ENCODE data around the gene RAPGEF4. TPM values are rescaled to one million over a fixed set of nuclear protein-coding genes. Genes with fewer than 3 reads are reported as not detected.
"Not testable (repeated sequence)": the region's sequence is repeated elsewhere in the genome, so short reads cannot be mapped to it uniquely, and the experiment has no call there.

Gene RAPGEF4
- total and polyA plus RNA-seq, 4 donors, result 0.46 to 22.8 (median 3.9) TPM

DNA sequence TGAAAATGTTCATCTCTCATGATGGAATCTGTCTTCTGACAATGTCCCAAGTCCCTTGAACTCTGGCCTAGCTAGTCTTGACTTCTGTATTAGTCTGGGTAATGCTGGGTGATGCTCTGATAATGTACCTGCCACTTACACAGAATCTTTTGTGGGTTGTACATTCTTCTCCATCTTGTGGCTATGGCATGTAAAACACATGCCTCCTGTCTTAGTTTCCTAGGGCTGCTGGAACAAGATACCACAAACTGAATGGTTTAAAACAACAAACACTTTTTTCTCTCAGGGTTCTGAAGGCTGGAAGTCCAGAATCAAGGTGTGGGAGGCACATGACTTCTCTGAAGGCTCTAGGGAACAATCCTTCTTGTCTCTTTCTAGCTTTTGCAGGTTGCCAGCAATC is 57.1 kb downstream of the RAPGEF4 start:
- H3K4me1 ChIP-seq (ENCODE audit: control insufficient read depth in 1 of 2, insufficient read depth in 2 of 2, low read length in 2 of 2), result no peaks in the 10 kb centered on the region
- H3K4me3 ChIP-seq (ENCODE audit: low read length in 2 of 2), result no peak overlapping the region
- no peak overlapping the region for H3K27ac ChIP-seq (ENCODE audit: low read depth in 1 of 2, low read length in 2 of 2)
- ATAC-seq (ENCODE audit: low FRiP score) (no peak), DNase-seq (no peak)
- intact Hi-C loops (cut with DNase I), result no loop called here
- no peaks in the 10 kb centered on the region for H3K36me3 ChIP-seq (ENCODE audit: control insufficient read depth in 1 of 2, insufficient read depth in 2 of 2, low read length in 1 of 2)
- H3K9me3 ChIP-seq (ENCODE audit: control insufficient read depth, low read length), result no peaks in the 10 kb centered on the region
- H3K27me3 ChIP-seq (ENCODE audit: control insufficient read depth in 1 of 2, insufficient read depth in 2 of 2, low read length in 1 of 2), result no peaks in the 10 kb centered on the region

DNA sequence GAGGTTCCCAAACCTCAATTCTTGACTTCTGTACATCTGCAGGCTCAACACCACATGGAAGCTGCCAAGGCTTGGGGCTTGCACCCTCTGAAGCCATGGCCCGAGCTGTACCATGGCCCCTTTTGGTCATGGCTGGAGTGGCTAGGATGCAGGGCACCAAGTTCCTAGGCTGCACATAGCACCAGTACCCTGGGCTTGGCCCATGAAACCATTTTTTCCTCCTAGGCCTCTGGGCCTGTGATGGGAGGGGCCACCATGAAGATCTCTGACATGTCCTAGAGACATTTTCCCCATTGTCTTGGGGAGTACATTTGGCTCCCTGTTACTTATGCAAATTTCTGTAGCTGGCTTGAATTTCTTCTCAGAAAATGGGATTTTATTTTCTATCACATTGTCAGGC is 67.7 kb downstream of the RAPGEF4 start:
- H3K9me3 ChIP-seq (ENCODE audit: control insufficient read depth, low read length); H3K4me3 ChIP-seq (ENCODE audit: low read length in 2 of 2); H3K27me3 ChIP-seq (ENCODE audit: control insufficient read depth in 1 of 2, insufficient read depth in 2 of 2, low read length in 1 of 2); H3K36me3 ChIP-seq (ENCODE audit: control insufficient read depth in 1 of 2, insufficient read depth in 2 of 2, low read length in 1 of 2); H3K4me1 ChIP-seq (ENCODE audit: control insufficient read depth in 1 of 2, insufficient read depth in 2 of 2, low read length in 2 of 2); DNase-seq; ATAC-seq (ENCODE audit: low FRiP score); H3K27ac ChIP-seq (ENCODE audit: low read depth in 1 of 2, low read length in 2 of 2): not testable (repeated sequence)
- 86 to 88% methylated on average over 1 of the region's 1 CpG for WGBS, 2 donors
- intact Hi-C loops (cut with DNase I), result loop anchor here in 1 of 2 donors (10.0 kb wide), 1 partner anchor 221 kb away; no protein-coding TSS in a partner anchor

DNA sequence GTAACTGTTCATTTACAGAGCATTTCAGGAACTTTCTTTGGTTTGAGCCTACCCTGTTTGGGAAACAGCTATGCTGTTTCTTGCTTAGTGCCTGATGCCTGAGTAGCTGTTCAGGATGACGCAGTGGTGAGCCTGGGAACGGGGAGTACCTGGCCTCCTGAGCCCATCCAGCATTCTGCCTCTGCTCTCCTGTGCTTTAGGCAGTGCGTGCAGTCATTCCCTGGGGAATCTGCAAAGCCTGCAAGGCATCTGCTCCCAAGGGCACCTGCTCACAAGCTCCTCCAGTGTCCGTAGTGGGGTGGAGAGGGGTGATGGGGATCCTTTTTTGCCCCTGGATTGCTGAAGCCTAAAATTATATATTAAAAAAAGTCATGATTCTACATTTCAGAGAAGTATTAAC is 68.8 kb downstream of the RAPGEF4 start:
- Histone ChIP-seq H3K4me3 (ENCODE audit: low read length in 2 of 2) (no peak overlapping the region), H3K27ac (ENCODE audit: low read depth in 1 of 2, low read length in 2 of 2) (no peak overlapping the region), H3K4me1 (ENCODE audit: control insufficient read depth in 1 of 2, insufficient read depth in 2 of 2, low read length in 2 of 2) (no peaks in the 10 kb centered on the region), H3K36me3 (ENCODE audit: control insufficient read depth in 1 of 2, insufficient read depth in 2 of 2, low read length in 1 of 2) (no peaks in the 10 kb centered on the region), H3K27me3 (ENCODE audit: control insufficient read depth in 1 of 2, insufficient read depth in 2 of 2, low read length in 1 of 2) (no peaks in the 10 kb centered on the region), H3K9me3 (ENCODE audit: control insufficient read depth, low read length) (peaks cover 1% of the 10 kb centered on the region)
- intact Hi-C loops (cut with DNase I), result loop anchor here in 1 of 2 donors (10.0 kb wide), 1 partner anchor 220 kb away; no protein-coding TSS in a partner anchor
- 71 to 75% methylated on average over 4 of the region's 4 CpGs for WGBS, 2 donors
- no peak for DNase-seq
- no peak for ATAC-seq (ENCODE audit: low FRiP score)

DNA sequence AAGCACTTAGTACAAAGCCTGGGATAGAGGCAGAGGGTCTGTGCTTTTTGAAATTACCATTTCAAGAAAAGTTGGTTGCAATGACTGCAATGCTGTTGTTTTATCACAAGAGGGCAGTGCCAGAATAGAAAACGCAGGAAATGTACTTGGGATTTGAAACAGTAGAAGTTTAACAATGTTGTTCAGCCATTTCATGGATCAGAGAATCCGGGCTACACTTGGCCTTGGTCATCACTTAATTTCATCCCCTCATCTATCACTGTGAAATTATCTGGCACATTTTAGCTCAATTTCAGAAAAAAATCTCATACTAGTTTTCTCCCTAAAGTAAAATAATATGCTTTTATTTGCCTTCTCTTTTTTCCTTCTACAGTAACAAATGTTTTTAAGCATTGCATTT is 70.8 kb downstream of the RAPGEF4 start:
- intact Hi-C loops (cut with DNase I), result loop anchor here (2.0 to 10.0 kb wide), 3 partner anchors 126 to 218 kb away; no protein-coding TSS in a partner anchor
- Histone ChIP-seq H3K4me3 (ENCODE audit: low read length in 2 of 2) (no peak overlapping the region), H3K36me3 (ENCODE audit: control insufficient read depth in 1 of 2, insufficient read depth in 2 of 2, low read length in 1 of 2) (no peaks in the 10 kb centered on the region), H3K9me3 (ENCODE audit: control insufficient read depth, low read length) (peaks cover 1% of the 10 kb centered on the region), H3K4me1 (ENCODE audit: control insufficient read depth in 1 of 2, insufficient read depth in 2 of 2, low read length in 2 of 2) (no peaks in the 10 kb centered on the region), H3K27me3 (ENCODE audit: control insufficient read depth in 1 of 2, insufficient read depth in 2 of 2, low read length in 1 of 2) (no peaks in the 10 kb centered on the region), H3K27ac (ENCODE audit: low read depth in 1 of 2, low read length in 2 of 2) (no peak overlapping the region)
- 0 to 2% methylated on average over 2 of the region's 2 CpGs for whole genome bisulfite sequencing, 2 donors
- DNase-seq (no peak), ATAC-seq (ENCODE audit: low FRiP score) (peak; percentile 74)

DNA sequence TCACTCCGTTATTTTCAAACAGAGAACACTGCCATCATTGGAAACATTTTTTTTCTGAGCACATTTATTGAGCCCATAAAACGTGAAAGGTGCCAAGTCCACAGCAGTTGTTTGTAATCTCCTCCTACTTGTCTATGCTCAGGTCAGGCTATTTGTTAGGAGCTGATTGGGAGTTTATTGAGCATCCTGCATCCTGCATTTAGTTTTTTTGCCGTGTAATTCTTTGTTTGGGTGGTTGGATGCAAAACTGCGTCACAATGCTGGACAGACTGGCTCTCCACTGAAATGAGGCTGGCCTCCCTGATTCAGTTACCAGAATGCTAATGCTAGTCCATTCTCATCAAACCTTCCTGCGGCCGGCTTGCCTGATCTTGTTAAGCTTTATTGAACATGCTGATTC is 71.4 kb downstream of the RAPGEF4 start:
- DNase-seq, result no peak

DNA sequence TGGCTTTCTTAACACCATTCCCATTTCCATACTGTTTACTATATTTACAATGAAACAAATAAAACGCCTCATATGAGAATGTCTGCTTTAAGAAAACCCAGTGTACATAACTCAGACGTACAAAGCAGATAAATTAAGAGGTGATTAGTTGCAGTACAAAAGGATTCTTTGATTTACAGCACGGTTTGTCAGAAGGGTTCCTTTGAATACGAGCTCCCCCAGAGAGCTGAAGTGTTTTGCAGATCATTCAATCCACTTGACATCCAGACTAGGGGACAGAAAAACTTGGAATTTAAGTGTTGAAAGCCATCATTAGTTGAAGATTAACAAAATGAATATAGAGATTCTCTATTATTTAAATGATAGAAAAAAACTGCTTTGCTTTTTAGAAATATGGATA is 72.5 kb downstream of the RAPGEF4 start:
- Histone ChIP-seq H3K9me3 (ENCODE audit: control insufficient read depth, low read length) (peaks cover 1% of the 10 kb centered on the region), H3K4me3 (ENCODE audit: low read length in 2 of 2) (no peak overlapping the region), H3K27me3 (ENCODE audit: control insufficient read depth in 1 of 2, insufficient read depth in 2 of 2, low read length in 1 of 2) (no peaks in the 10 kb centered on the region), H3K27ac (ENCODE audit: low read depth in 1 of 2, low read length in 2 of 2) (no peak overlapping the region), H3K4me1 (ENCODE audit: control insufficient read depth in 1 of 2, insufficient read depth in 2 of 2, low read length in 2 of 2) (no peaks in the 10 kb centered on the region), H3K36me3 (ENCODE audit: control insufficient read depth in 1 of 2, insufficient read depth in 2 of 2, low read length in 1 of 2) (no peaks in the 10 kb centered on the region)
- 90 to 92% methylated on average over 4 of the region's 4 CpGs for WGBS, 2 donors
- DNase-seq (no peak), ATAC-seq (ENCODE audit: low FRiP score) (no peak)
- intact Hi-C loops (cut with DNase I), result loop anchor here (5.0 to 10.0 kb wide), 2 partner anchors 124 to 217 kb away; no protein-coding TSS in a partner anchor

More for the DNA sequence above, 71.4 kb downstream of the RAPGEF4 start:
- Histone ChIP-seq H3K27me3 (ENCODE audit: control insufficient read depth in 1 of 2, insufficient read depth in 2 of 2, low read length in 1 of 2) (no peaks in the 10 kb centered on the region), H3K9me3 (ENCODE audit: control insufficient read depth, low read length) (peaks cover 1% of the 10 kb centered on the region), H3K27ac (ENCODE audit: low read depth in 1 of 2, low read length in 2 of 2) (no peak overlapping the region), H3K36me3 (ENCODE audit: control insufficient read depth in 1 of 2, insufficient read depth in 2 of 2, low read length in 1 of 2) (no peaks in the 10 kb centered on the region), H3K4me1 (ENCODE audit: control insufficient read depth in 1 of 2, insufficient read depth in 2 of 2, low read length in 2 of 2) (no peaks in the 10 kb centered on the region), H3K4me3 (ENCODE audit: low read length in 2 of 2) (no peak overlapping the region)
- 70 to 72% methylated on average over 6 of the region's 6 CpGs for WGBS, 2 donors
- no peak for ATAC-seq (ENCODE audit: low FRiP score)
- intact Hi-C loops (cut with DNase I), result loop anchor here (2.0 to 10.0 kb wide), 3 partner anchors 125 to 218 kb away; no protein-coding TSS in a partner anchor

DNA sequence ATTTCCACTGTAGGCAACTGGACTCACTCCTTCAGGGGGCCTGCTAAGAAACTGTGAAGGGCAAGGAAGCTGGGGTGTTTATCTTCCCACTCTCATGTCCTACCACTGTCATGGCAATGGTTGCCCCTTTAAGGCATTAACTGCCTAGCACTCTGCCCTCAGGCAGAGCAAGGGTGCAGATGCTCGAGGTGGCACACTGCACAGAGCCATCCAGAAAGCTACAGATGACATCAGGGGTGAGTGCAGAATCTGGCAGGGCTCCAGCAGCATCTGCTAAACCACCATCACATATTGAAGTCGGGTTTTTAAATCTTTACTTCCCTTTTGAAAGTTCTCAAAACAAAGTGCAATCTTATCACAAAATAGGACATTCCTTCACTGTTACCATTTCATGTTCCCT is 75.4 kb downstream of the RAPGEF4 start:
- WGBS, 2 donors, result 26 to 37% methylated on average over 2 of the region's 2 CpGs
- Histone ChIP-seq H3K4me1 (ENCODE audit: control insufficient read depth in 1 of 2, insufficient read depth in 2 of 2, low read length in 2 of 2) (no peaks in the 10 kb centered on the region), H3K27ac (ENCODE audit: low read depth in 1 of 2, low read length in 2 of 2) (no peak overlapping the region), H3K4me3 (ENCODE audit: low read length in 2 of 2) (no peak overlapping the region), H3K9me3 (ENCODE audit: control insufficient read depth, low read length) (no peaks in the 10 kb centered on the region), H3K27me3 (ENCODE audit: control insufficient read depth in 1 of 2, insufficient read depth in 2 of 2, low read length in 1 of 2) (no peaks in the 10 kb centered on the region), H3K36me3 (ENCODE audit: control insufficient read depth in 1 of 2, insufficient read depth in 2 of 2, low read length in 1 of 2) (no peaks in the 10 kb centered on the region)
- no peak for DNase-seq
- intact Hi-C loops (cut with DNase I), result no loop called here
- no peak for ATAC-seq (ENCODE audit: low FRiP score)

DNA sequence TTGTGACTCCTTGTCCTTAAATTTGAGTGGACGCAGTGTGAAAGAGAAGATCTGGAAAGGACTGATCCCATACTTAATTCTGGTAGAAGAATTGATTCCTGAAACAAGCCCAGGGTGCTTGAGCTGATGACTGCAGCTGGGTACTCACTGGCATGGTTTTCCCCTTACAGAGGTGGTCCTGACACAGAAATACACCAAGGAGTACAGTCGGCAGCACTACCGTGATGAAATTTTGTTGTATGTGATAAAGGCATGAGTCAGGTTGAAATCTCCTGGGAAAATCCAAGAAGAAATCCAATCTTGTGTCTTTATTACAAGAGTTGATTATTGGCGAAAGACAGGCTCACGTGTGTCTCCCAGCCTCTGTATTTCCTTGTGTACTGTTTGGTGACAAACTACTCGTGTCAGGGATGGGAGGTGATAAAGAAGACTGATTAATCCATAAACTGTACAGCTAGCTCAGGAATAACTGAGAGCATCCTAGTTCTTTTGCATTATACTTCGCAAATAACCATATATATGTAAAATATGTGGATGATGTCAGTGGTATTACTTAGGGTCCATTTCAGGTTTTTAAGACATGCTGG is 76.6 kb downstream of the RAPGEF4 start:
- no peak for ATAC-seq (ENCODE audit: low FRiP score)
- intact Hi-C loops (cut with DNase I), result no loop called here

DNA sequence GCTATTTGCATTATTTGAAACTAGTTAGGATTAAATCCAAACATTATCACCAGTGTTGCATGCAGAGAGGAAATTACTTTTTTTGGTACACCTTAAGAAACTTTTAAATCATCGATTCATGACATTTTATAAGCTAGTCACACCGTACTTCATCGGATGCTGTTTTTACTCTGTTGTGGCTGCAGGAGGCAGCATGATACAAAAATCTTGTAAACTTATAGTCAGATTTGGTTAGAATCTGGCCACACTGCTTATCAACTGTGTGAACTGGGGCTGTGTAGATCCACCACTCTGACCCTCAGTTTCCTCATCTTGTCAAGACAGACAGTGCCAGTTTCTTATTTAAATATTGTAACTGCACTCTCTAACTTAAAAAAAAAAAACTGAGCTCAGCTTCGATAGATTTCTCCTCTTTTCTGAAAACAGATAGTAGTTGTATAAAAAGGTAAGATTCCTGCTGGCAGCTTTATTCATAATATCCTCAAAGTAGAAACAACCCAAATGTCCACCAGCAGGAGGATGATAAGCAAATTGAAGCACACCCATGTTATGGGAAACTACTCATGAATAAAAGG is 77.8 kb downstream of the RAPGEF4 start:
- Histone ChIP-seq H3K4me1 (ENCODE audit: control insufficient read depth in 1 of 2, insufficient read depth in 2 of 2, low read length in 2 of 2) (no peaks in the 10 kb centered on the region), H3K27me3 (ENCODE audit: control insufficient read depth in 1 of 2, insufficient read depth in 2 of 2, low read length in 1 of 2) (no peaks in the 10 kb centered on the region), H3K9me3 (ENCODE audit: control insufficient read depth, low read length) (no peaks in the 10 kb centered on the region), H3K36me3 (ENCODE audit: control insufficient read depth in 1 of 2, insufficient read depth in 2 of 2, low read length in 1 of 2) (no peaks in the 10 kb centered on the region), H3K4me3 (ENCODE audit: low read length in 2 of 2) (no peak overlapping the region), H3K27ac (ENCODE audit: low read depth in 1 of 2, low read length in 2 of 2) (no peak overlapping the region)
- DNase-seq (no peak), ATAC-seq (ENCODE audit: low FRiP score) (no peak)
- WGBS, 2 donors, result 33 to 49% methylated on average over 4 of the region's 4 CpGs
- intact Hi-C loops (cut with DNase I), result no loop called here

More for the DNA sequence above, 76.6 kb downstream of the RAPGEF4 start:
- no peaks in the 10 kb centered on the region for H3K27me3 ChIP-seq (ENCODE audit: control insufficient read depth in 1 of 2, insufficient read depth in 2 of 2, low read length in 1 of 2)
- no peaks in the 10 kb centered on the region for H3K4me1 ChIP-seq (ENCODE audit: control insufficient read depth in 1 of 2, insufficient read depth in 2 of 2, low read length in 2 of 2)
- H3K4me3 ChIP-seq (ENCODE audit: low read length in 2 of 2), result no peak overlapping the region
- no peaks in the 10 kb centered on the region for H3K36me3 ChIP-seq (ENCODE audit: control insufficient read depth in 1 of 2, insufficient read depth in 2 of 2, low read length in 1 of 2)
- 86 to 87% methylated on average over 7 of the region's 7 CpGs for WGBS, 2 donors
- DNase-seq, result no peak
- no peaks in the 10 kb centered on the region for H3K9me3 ChIP-seq (ENCODE audit: control insufficient read depth, low read length)
- H3K27ac ChIP-seq (ENCODE audit: low read depth in 1 of 2, low read length in 2 of 2), result no peak overlapping the region

Measured in aorta (tissue), 5 donors.